ENCODE measurements around the gene ZMYND8.
"Not testable (repeated sequence)": the region's sequence is repeated elsewhere in the genome, so short reads cannot be mapped to it uniquely, and the experiment has no call there.

DNA sequence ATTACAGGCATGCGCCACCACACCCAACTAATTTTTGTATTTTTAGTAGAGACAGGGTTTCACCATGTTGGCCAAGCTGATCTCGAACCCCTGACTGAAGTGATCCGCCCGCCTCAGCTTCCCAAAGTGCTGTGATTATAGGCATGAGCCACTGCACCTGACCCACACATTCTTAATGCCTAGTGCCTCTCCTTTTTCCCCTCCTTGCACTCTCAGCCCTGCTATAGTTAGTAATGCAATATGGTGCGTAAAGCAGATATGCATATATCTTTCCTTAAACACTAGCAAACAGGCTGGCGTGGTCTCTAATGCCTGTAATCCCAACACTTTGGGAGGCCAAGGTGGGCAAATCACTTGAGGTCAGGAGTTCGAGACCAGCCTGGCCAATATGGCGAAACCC lies 68.0 kb downstream of the ZMYND8 start:
- TF ChIP-seq POLR2AphosphoS5, EP300 (IDR thresholded peaks at IDR 0.05): not testable (repeated sequence)
- TF ChIP-seq, protein P1, sequence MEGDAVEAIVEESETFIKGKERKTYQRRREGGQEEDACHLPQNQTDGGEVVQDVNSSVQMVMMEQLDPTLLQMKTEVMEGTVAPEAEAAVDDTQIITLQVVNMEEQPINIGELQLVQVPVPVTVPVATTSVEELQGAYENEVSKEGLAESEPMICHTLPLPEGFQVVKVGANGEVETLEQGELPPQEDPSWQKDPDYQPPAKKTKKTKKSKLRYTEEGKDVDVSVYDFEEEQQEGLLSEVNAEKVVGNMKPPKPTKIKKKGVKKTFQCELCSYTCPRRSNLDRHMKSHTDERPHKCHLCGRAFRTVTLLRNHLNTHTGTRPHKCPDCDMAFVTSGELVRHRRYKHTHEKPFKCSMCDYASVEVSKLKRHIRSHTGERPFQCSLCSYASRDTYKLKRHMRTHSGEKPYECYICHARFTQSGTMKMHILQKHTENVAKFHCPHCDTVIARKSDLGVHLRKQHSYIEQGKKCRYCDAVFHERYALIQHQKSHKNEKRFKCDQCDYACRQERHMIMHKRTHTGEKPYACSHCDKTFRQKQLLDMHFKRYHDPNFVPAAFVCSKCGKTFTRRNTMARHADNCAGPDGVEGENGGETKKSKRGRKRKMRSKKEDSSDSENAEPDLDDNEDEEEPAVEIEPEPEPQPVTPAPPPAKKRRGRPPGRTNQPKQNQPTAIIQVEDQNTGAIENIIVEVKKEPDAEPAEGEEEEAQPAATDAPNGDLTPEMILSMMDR (IDR thresholded peaks at IDR 0.05), result not testable (repeated sequence)
